Tibial nerve (tissue), 4 donors: ENCODE data around the gene IQSEC1.

Experiments
- EP300 ChIP-seq, 2 donors: sonication (generic); formaldehyde crosslinking; IDR thresholded peaks; one replicate each; pipeline ENCODE4 v1.6.1; 2017; ENCODE audit warnings: antibody characterized with exemption in 2 of 2, mild to moderate bottlenecking in 1 of 2
- TF ChIP-seq, protein P1 (sequence below), 5 experiments: fragments of 200-600 bp in 3 of 5; fragments of 450-650 bp in 2 of 5; sonication (generic) in 3 of 5; IDR thresholded peaks; one replicate each; pipeline ENCODE4 v1.5.1; 2016 to 2019; ENCODE audit warnings: antibody characterized with exemption in 5 of 5, mild to moderate bottlenecking in 3 of 5, moderate library complexity in 2 of 5

DNA sequence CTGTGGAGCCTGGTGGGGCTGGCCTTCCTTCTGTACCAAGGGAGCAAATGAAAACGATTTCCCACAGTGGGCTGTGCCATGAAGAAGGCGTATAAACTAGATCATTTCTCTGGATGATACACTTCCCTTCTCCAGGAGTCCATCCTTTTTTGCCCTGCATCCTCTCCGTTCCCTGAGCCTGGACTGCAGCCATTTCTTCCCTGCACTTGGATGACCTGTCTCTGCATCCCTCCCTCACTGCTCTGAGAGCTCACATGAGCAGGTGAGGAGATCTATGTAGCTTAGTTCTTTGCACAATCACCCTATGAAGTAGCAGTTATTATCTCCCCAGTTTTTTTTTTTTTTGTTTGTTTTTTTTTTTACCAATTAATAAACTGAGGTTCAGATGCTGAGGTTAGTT is 46.7 kb downstream of the IQSEC1 start:
- no peak for TF ChIP-seq EP300 (IDR thresholded peaks at IDR 0.05)
- TF ChIP-seq, protein P1, sequence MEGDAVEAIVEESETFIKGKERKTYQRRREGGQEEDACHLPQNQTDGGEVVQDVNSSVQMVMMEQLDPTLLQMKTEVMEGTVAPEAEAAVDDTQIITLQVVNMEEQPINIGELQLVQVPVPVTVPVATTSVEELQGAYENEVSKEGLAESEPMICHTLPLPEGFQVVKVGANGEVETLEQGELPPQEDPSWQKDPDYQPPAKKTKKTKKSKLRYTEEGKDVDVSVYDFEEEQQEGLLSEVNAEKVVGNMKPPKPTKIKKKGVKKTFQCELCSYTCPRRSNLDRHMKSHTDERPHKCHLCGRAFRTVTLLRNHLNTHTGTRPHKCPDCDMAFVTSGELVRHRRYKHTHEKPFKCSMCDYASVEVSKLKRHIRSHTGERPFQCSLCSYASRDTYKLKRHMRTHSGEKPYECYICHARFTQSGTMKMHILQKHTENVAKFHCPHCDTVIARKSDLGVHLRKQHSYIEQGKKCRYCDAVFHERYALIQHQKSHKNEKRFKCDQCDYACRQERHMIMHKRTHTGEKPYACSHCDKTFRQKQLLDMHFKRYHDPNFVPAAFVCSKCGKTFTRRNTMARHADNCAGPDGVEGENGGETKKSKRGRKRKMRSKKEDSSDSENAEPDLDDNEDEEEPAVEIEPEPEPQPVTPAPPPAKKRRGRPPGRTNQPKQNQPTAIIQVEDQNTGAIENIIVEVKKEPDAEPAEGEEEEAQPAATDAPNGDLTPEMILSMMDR (IDR thresholded peaks at IDR 0.05): no peak
